Neural cell (in vitro differentiated cells): ENCODE measurements around the gene DNAJC16.

ENCODE experiments used
- CTCF ChIP-seq: fragments of 450-650 bp; IDR thresholded peaks from 2 replicates; pipeline ENCODE4 v1.5.1; 2014; ENCODE audit warnings: antibody characterized with exemption, mild to moderate bottlenecking, moderate library complexity; ENCODE audit not compliant: poor library complexity, severe bottlenecking
- EP300 ChIP-seq: fragments of 450-650 bp; conservative IDR thresholded peaks from 2 replicates; pipeline ENCODE4 v1.6.1; 2014; ENCODE audit warnings: antibody characterized with exemption, mild to moderate bottlenecking, moderate library complexity; ENCODE audit not compliant: poor library complexity, severe bottlenecking
- POLR2AphosphoS5 ChIP-seq: IDR thresholded peaks from 2 replicates; pipeline ENCODE4 v1.6.1; 2012

GRCh38 chr1:15598436-15598835 lies 71.8 kb downstream of the DNAJC16 start:
- no peak for TF ChIP-seq CTCF
- no peak for TF ChIP-seq EP300
- no peak for TF ChIP-seq POLR2AphosphoS5
